NCI-H774 (cell line): ENCODE measurements around the gene SRC.

Experiments used
- DNase-seq: peaks from one replicate; lab custom pipeline; 2025; lab: John Stamatoyannopoulos, UW

Gene SRC

DNA sequence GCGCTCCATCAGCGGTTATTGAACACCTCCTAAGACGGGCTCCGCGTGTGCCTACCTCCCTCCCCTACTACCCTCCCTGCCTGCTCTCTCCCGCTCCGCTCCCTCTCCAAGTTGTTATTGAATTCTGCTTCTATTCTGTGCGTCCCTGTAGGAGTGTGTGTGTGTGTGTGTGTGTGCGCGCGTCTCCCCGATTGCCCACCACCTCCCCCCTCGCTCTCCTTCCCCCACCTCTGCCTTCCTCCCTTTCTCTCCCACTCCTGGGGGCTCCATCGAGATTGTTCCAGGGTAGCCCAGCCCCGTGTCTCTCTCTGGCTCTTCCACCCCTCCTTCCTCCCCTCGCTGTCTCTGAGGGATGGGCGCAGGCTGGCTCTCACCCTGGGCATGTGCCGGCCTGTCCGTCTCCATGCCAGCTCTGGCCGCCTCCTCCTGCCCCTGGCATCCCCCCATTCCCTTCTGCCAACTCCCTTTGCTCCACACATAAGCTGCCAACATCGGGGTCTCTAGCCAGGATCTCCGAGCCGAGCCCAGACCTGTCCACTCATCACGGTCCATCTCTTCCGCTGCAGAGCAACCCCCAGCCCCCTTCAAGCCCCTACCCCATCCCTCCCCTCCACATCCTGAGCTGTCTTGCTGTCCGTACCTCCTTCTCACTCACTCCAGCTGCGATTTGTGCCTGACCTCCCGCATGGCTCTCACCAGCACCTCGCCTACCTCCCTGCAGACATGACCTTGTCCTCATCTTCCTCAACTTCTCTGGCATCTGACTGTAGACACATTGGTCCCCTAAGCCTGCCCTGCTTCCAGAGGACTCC is 68.5 kb downstream of the SRC start:
- no peak for DNase-seq

DNA sequence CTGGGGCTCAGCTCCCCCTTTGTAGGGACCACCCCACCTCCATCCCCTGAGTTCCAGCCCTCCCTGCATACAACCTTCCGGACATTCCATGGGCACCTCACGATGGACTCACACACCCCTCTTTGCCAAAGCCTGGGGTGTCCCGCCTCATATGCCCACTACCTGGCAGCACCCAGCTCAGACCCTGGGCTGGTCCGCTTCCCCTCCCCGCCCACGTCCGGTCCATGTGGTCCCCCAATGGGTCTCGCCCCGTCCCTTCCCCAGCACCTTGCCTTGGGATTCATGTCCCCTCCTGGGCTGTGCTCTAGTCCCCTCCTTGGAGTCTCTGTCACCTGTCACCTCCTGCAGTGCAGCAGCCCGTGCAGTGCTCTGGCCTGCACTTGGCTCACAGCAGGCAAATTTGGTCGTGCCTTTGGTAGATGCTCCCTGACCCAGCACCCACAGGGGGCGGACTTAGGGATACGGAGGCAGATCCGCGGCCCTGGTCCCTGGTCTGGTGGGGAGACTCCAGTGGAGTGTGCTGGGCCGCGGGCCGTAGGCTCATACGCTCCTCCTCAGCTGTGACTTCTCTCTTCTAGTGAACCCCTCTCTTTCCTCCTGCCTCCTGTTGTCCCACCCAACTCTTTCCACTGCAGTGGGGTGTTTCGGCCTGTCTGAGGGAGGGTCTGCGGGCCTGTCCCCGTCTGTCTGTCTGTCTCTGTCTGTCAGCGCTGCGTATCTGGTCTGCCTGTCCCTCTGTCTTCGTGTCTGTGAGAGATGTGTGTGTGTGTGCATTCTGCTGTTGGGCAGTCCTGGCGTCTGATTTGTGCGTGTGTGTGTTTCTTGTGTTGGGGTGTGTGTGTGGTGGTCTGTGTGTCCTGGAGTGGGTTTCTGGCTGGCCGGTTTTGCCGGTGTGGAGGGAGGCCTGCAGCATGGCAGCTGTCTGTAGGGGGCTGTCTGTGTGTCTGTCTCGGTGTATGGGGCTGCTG is 69.5 kb downstream of the SRC start:
- no peak for DNase-seq

DNA sequence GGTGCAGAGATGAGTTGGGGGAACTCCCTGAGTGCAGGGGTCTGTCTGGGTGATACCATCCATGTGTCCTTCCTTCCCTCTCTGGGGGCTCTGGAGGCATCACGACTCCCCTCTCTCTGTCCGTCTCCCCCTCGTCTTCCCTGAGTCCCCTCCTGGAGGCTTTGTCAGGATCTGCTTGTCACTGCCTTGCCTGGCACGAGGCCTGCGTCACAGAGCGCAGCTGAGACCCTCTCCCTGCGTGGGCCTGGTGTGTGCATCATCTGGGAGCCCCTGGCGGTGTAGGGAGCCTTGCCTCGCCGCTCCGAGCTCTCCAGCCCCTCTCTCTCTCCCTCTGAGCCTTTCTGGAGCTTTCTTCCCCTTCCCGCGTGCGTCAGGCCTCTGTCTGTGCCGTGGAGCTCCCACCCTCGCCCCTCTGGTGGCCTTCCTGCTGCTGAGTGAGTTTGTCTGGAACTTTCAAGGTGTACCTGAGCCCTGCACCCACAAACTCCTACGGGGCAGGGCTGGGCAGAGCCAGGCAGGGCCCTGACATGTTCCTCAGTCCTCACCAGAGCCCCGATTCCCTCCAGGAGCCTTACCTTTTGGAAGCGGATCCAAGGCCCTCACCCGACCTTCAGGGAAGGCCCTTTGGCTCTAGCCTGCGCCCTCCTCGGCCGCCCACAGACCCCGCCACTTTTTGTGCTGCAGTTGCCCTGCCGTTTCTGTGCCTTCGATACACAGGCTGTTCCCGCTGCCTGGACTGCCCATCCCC is 70.3 kb downstream of the SRC start:
- no peak for DNase-seq

DNA sequence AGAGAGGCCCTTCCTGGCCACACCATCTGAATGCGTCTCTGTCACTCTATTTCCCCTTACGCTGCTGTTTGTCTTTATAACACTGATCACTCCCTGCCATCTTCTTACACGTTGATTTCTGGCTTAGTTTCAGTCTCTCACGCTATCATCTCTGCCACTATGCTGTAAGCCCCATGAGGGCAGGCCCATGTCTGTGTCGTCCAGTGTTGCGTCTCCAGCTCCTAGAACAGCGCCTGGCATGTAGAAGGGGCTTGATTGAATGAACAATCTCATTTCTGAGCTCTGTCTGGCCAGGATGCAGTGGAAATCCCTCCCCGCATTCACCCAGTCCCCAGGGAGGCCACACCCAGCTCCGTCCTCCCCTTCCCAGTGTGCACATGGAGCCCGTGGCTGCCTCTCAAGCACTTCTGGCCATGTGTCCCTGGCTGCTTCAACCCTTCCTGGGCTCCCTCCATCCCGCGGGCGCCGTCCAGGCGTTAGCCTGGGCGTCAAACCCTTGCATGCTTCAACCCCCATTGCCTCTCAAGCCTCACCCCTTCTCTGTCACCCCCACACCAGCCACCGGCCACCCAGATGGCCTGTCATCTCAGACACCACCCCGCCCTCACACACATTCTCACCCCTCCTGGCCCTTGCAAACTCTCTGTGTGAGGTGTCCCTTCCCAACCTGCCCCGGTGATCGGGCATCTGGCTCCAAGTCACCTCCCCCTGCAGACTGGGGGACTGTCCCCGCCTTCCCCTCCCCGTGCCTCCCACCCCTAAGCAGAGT is 71.1 kb downstream of the SRC start:
- no peak for DNase-seq

DNA sequence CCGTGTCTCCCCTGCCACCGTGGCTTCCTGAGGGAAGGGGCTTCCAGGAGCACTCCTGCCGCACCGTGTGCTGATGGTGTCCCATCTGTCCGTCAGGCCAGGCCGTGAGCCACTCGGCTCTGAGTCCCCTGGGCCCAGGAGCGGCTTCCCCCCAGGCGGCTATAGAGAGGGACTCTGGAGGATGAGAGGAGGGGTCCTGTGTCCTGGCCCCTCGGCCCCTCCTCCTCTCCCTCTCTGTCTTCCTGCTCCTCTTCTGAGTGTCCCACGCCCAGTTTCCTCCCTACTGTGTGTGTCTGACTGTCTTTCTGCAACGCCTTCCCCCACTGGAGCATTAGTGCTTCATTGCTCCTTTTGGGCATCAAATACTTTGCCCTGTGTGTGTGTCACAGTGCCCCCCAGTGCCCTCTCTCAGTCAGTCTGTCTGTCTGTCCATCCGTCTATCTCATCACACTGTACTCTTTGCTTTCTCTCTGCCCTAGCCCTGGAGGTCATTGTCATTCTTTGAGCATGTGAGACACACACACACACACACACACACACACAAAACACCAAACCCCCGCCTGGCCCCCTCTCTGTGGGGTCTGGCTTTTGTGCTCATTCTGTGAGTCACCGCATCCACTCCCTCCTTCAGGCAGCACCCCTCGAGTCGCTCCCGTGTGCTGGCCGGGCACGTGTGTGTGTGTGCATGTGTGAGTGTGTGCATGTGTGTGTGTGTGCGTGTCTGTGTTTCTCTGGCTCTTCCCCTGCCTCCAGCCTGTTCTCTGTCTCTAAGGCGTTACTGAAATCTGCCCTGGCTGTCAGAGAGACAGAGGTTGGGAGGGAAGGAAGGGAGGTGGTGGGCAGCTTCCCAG is 71.9 kb downstream of the SRC start:
- no peak for DNase-seq

DNA sequence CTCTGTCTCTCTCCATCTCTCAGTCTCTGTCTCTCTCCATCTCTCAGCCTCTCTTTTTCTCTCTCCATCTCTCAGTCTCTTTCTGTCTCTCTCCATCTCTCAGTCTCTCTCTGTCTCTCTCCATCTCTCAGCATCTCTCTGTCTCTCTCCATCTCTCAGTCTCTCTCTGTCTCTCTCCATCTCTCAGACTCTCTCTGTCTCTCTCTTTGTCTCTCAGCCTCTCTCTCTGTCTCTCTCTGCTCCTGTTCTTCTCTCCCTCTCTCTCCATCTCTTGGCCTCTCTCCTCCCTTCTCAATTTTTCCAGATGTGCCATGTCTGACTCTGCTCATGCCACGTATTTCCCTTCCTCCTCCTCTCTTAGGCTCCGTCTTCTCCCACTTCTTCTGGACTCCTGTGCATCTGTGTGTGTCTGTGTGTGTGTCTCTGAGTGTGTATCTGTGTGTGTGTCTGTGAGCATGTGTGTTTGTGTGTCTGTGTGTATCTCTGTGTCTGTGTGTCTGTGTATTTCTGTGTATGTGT is 72.7 kb downstream of the SRC start:
- DNase-seq: no peak

DNA sequence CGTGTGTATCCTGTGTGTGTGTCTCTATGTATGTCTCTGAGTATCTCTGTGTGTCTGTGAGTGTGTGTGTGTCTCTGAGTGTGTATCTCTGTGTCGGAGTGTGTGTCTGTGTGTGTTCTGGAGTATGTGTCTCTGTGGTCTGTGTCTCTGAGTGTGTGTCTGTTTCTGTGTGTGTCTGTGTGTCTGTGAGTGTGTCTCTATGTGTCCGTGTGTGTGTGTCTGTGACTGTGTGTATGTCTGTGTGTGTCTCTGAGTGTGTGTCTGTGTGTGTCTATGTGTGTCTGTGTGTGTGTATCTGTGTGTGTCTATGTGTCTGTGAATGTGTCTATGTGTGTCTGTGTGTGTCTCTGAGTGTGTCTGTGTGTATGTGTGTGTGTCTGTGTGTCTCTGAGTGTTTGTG is 73.4 kb downstream of the SRC start:
- DNase-seq: no peak

DNA sequence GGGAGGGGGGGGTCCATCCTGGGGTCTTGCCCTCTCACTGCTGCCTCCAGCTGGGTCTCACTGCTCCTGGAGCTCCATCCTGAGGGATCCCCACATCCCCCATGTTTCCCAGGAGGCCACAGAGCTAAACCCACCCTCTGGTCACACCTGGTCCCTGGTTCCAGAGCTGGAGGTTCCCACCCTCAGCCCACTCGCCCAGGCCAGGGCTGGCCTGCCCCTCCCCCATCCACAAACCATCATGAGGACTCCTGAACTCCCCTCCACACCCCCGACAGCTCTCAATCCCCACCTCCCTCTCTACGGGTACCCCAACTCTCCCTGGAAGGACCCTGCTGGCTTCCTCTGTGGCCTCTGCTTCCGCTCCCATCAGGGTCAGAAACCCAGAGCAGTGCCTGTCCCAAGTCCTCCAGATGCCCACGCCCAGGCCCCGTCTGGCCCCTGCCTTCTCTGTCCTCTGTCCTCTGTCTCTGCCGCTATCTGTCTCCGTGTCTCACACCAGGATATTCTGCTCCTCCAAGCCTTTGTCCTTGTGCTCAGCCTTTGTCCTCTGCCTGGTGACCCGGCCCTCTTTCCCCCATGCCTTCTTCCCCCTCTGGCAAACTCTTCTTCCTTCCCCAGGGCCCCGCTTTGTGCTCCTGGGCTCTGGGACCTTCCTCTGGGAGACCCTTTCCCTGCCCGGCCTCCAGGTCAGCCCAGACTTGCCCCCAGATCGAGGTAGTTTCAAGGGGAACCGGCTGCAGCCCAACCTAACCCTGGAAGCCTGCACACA is 74.0 kb downstream of the SRC start:
- DNase-seq: no peak

DNA sequence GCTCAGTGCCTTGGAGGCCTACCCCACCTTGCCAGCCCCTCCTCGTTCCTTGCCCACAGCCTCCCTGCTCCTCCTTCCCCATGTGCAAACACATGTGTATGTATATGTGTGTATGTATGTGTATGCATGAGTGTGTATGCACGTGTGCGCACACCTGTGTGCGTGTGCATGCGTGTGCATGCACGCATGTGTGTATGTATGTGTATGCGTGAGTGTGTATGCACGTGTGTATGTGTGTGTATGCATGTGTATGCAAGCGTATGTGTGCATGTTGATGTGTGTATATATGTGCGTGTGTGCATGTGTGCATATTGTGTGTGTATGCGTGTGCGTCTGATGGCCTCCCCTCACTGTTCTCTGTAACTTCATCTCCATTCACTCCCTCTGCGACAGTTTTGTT is 74.7 kb downstream of the SRC start:
- no peak for DNase-seq

DNA sequence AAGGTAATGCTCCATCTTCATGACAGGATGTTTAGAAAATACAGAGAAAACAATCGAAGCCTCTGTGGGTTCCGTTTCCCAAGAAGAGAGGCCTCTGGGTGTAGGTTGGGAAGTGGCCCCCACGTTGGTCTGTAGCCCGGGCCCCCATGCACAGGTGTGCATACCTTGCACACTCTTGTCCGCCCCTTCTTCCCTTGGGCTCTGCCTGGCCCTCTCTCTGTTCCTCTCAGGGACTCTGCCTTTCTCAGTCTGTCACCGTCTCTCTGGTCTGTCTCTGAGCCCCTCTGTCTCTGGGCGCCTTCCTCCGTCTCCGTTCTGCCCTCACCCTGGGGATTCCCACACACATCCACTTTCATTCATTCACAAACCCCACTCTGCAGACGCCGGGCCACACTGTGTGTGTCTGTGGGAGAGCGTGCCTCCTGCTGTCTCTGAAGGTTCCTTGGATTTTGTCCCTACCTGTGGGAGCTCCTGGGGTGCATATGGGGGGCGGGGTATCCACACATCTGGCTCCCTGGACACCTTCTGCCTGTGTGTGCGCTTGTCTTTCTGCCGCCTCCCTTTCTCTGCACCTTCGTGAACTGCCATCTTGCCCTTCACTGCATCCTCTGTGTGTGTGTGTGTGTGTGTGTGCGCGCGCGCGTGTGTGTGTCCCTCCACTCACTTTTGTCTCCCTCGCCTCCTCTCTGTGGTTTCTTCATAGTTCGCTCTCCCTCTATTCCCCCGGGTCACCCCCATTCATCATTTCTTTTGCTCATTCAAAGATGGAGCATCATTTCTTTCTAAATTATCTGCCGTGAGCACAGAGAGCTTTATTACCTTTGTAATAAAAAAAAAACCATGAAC is 75.3 kb downstream of the SRC start:
- DNase-seq: no peak

DNA sequence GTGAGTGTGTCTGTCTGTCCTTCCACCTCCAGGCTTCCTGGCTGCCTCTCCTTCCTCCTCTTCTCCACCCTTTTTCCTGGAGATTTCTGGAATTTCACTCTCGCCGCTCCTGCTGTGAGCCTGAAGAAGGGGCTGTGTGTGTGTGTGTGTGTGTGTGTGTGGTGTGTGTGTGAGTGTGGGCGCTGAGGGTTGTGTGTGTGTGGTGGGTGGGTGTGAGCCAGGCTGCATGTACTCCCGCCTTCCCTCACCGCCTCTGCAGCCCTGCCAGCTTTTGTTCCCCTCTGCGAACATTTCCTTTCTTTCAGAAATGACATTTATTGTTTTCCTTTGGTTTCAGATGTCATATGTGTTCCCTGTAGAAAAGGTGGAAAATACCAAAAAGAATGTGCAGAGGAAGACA is 76.0 kb downstream of the SRC start:
- DNase-seq: no peak

DNA sequence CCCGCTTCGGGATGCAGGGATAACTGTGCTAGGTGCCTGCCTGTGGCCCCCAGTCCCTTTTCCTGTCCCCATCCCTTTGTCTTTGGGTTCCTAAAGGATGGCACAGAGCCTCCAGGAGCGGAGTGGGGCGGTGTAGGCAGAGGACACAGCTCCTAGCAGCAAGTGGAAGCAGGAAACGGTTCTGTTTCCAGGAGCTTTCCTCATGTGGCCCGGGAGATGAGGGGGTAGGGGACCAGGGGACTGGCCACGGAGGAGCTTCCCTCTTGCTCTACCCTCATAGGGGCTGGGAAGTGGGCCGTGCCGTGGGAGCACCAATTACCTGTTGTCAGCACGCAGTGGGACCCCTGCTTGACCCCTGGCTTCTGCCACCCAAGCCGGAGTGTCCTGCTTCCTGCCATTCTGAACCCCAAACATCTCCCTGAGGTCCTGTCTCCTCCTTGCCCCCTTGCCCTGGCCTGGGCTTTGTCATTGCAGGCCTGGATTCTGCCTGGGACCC is 76.9 kb downstream of the SRC start:
- no peak for DNase-seq

DNA sequence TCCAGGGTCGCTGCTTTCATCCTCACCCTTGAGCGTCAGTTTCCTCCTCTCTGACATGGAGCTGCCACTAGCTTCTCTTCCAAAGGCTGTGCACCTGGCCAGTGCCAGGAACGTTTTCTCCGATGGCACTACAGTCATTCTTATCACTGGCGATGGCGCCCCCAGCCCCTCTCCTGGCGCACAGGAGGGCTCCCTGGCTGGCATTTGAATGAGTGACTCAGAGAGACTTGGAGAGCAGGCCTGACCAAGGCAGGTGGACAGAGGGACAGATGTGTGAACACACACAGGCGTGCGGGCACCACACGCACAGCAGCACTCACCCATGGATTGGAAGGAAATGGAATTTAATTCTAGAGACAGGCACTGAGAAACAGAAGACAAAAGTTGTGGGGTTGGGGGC is 77.6 kb downstream of the SRC start:
- no peak for DNase-seq

DNA sequence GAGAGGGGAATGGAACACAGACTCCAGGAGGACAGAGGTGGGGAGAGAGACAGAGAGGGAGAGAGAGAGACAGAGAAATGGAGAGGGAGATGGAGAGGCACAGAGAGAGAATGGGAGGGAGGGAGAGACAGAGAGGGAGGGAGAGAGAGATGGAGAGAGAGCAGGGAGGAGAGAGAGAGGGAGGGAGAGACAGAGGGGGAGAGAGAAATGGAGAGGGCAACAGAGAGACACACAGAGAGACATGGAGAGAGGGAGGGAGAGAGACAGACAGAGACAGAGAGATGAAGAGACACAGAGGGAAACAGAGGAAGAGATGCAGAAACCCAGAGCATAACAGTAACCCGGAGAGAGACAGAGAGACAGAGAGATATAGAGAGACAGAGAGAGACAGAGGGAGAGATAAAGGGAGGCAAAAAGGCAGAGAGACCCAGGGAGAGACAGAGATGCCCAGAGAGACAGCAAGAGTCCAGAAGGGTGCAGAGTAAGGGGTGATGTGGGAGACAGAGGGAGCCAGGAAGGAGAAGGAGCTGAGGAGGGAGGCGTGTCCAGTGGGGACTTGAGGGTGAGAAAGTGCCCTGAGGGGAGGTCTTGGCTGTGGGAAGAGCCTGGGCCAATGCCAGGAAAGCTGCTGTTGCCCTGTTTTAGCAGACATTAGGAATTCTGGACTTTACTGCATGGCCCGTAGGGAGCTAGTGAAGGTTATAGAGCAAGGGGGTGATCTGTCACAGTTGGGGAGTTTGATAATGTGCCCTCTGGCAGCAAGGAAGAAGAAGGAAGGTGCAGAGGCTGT is 78.3 kb downstream of the SRC start:
- DNase-seq: no peak

DNA sequence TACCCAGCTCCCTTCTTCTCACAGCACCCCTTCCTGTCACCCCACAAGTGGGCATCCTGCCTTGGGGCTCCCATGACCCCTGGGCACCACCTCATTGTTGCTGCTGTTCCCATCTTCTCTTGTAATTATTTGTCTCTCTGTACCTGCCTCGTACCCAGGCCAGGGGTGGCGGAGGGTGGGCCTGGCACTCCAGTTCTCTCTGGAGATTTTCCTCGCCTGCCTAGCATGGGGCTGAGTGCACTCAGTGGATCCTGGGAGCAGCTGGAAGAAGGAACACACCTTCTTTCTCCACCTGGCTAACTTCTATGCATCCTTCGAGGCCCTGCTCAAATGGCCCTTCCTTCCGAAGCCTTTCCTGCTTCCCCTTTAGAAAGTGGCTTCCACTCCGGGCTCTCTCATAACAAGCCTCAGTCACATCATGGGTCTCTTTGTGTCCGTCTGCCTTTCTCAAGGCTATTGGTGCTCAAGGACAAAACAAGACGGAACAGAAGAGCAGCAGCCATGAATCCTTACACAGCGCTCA is 79.2 kb downstream of the SRC start:
- DNase-seq: no peak

DNA sequence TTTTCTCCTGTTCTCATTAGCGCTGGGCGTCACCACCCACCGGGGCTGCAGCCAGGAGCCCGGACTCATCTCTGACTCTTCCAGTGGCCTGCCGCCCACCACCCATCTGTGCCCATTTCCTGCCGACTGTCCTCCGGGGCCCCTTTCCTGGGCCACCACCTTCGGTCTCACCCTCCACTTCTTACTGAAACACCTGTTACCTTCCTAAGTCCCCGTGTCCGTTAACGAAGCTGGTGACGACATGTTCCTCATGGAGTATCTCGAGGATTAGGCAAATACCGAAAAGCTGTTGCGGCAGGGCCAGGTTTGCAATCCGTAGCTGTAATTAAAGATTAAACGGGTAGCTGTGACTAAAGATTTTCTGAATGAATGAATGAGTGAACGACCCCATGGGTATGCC is 80.2 kb downstream of the SRC start:
- no peak for DNase-seq

DNA sequence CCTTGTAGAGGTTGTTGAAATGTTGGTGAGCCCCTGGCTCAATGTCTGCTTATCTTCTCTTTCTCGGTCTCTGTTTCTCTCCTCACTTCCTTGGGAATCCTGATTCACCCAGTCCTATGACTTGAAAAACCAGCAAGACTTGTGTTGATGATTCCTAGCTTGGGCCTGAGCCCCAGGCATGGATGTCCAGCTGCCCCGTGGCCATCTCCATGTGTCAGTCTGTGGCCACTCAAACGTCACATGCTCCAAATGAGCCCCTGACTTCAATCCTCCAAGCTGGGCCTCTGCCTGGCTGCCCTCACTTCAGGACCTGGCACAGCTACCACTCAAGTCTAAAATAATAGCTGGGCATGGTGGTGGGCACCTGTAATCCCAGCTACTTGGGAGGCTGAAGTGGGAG is 81.0 kb downstream of the SRC start:
- DNase-seq: no peak

DNA sequence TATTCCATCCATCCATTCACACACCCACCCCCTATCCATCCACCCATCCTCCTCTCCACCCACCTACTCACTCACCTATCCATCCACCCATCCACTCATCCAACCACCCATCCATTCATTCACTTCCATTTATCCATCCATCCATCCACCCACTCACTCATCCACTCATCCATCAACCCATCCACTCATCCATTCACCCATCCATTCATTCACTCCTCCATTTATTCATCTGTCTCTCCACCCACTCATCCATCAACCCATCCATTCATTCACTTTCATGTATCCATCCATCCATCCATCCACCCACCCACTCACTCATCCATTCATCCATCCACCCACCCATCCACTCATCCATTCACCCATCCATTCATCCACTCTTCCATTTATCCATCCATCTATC is 84.1 kb downstream of the SRC start:
- DNase-seq: no peak
